ENCODE measurements around the gene HMG20A. TPM values are rescaled to one million over a fixed set of nuclear protein-coding genes. Genes with fewer than 3 reads are reported as not detected.

HMG20A gene
- polyA plus RNA-seq, 3 donors, result 11.6 to 26.4 (median 17.7) TPM

DNA sequence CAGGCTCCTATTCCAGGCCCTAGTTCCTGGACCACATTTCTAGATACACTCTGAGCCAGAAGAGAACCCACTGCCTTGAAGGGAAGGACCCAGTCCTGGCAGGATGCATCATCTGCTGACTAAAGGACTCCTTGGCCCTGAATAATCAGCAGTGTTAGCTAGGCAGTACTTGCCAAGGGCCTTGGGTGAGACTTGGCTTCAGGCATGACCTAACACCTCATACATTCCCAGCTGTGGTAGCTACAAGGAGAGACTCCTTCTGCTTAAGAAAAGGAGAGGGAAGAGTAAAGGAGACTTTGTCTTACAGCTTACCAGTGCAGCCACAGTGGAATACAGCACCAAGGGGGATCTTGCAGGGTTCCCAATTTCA, 27.2 kb upstream of the HMG20A start:
- Histone ChIP-seq H3K27me3 (ENCODE audit: control insufficient read depth in 2 of 2, insufficient read depth in 2 of 2, low read length in 2 of 2) (no peaks in the 10 kb centered on the region), H2AFZ (ENCODE audit: insufficient read depth, low read depth, low read length, poor library complexity, severe bottlenecking) (no peak overlapping the region), H3K9ac (ENCODE audit: insufficient read depth, low read length, poor library complexity, severe bottlenecking) (no peak overlapping the region), H3K79me2 (ENCODE audit: insufficient read depth, low read length) (peaks cover 18% of the 10 kb centered on the region), H3K9me3 (replicated peaks in 1 of 2; ENCODE audit: control insufficient read depth in 1 of 2, insufficient read depth in 1 of 2, low read length in 2 of 2) (peaks cover 4 to 19% of the 10 kb centered on the region in 2 donors), H3K4me1 (ENCODE audit: control insufficient read depth in 1 of 2, insufficient read depth in 2 of 2, low read length in 2 of 2) (no peaks in the 10 kb centered on the region), H3K27ac (ENCODE audit: low read depth in 1 of 2, low read length in 2 of 2) (no peak overlapping the region), H4K20me1 (ENCODE audit: insufficient read depth, low read length) (peaks cover 3% of the 10 kb centered on the region), H3K4me2 (replicated peaks; ENCODE audit: extremely low read depth, low read length, poor library complexity, severe bottlenecking) (no peak overlapping the region), H3K36me3 (replicated peaks in 1 of 2; ENCODE audit: control insufficient read depth in 1 of 2, insufficient read depth in 2 of 2, low read length in 2 of 2) (no peaks in the 10 kb centered on the region), H3K4me3 (replicated peaks in 1 of 3; ENCODE audit: low read depth in 2 of 3, low read length in 3 of 3) (no peak overlapping the region)
- TF ChIP-seq, protein P1, sequence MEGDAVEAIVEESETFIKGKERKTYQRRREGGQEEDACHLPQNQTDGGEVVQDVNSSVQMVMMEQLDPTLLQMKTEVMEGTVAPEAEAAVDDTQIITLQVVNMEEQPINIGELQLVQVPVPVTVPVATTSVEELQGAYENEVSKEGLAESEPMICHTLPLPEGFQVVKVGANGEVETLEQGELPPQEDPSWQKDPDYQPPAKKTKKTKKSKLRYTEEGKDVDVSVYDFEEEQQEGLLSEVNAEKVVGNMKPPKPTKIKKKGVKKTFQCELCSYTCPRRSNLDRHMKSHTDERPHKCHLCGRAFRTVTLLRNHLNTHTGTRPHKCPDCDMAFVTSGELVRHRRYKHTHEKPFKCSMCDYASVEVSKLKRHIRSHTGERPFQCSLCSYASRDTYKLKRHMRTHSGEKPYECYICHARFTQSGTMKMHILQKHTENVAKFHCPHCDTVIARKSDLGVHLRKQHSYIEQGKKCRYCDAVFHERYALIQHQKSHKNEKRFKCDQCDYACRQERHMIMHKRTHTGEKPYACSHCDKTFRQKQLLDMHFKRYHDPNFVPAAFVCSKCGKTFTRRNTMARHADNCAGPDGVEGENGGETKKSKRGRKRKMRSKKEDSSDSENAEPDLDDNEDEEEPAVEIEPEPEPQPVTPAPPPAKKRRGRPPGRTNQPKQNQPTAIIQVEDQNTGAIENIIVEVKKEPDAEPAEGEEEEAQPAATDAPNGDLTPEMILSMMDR (IDR thresholded peaks at IDR 0.05), result no peak
- Mint-ChIP-seq H3K4me3 (no peak overlapping the region), H3K27ac (peak overlapping the region in 1 of 7 donors; percentile 5), H3K36me3 (peaks cover 2 to 4% of the 10 kb centered on the region in 2 donors), H3K4me1 (peaks cover 3% of the 10 kb centered on the region), H3K9me3 (peaks cover 19 to 31% (median 24%) of the 10 kb centered on the region in 7 donors), H3K27me3 (ENCODE audit: low read depth in 3 of 3) (peaks cover 0 to 4% (median 0%) of the 10 kb centered on the region in 3 donors)
- no peak for DNase-seq
- intact Hi-C loops (cut with micrococcal nuclease), result no loop called here

DNA sequence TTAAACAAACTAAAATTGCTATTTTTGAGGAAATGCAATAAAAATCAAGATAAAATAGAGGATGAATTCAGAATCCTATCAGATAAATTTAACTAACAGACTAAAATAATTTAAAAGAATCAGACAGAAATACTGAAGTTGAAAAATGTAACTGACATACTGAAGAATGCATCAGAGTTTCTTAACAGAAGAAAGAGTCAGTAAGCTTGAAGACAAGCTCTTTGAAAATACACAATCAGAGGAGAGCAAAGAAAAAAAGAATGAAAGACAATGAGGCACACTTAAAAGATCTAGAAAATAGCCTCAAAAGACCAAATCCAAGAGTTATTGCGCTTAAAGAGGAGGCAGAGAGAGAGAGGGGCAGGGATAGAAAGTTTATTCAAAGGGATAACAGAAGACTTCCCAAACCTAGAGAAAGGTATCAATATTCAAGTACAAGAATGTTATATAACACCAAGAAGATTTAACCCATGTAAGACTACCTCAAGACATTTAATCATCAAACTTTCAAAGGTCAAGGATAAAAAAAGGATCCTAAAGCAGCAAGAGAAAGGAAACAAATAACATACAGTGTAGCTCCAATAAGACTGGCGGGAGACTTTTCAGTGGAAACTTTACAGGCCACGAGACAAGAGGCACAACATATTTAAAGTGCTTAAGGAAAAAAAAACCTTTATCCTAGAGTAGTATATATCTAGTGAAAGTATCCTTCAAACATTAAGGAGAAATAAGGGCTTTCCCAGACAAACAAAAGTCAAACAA, 25.5 kb upstream of the HMG20A start:
- Histone ChIP-seq H4K20me1 (ENCODE audit: insufficient read depth, low read length) (peaks cover 3% of the 10 kb centered on the region), H3K4me2 (replicated peaks; ENCODE audit: extremely low read depth, low read length, poor library complexity, severe bottlenecking) (no peak overlapping the region), H3K36me3 (replicated peaks in 1 of 2; ENCODE audit: control insufficient read depth in 1 of 2, insufficient read depth in 2 of 2, low read length in 2 of 2) (no peaks in the 10 kb centered on the region), H2AFZ (ENCODE audit: insufficient read depth, low read depth, low read length, poor library complexity, severe bottlenecking) (no peak overlapping the region), H3K27me3 (ENCODE audit: control insufficient read depth in 2 of 2, insufficient read depth in 2 of 2, low read length in 2 of 2) (no peaks in the 10 kb centered on the region), H3K79me2 (ENCODE audit: insufficient read depth, low read length) (peaks cover 25% of the 10 kb centered on the region), H3K4me3 (replicated peaks in 1 of 3; ENCODE audit: low read depth in 2 of 3, low read length in 3 of 3) (no peak overlapping the region), H3K4me1 (ENCODE audit: control insufficient read depth in 1 of 2, insufficient read depth in 2 of 2, low read length in 2 of 2) (no peaks in the 10 kb centered on the region), H3K27ac (ENCODE audit: low read depth in 1 of 2, low read length in 2 of 2) (no peak overlapping the region), H3K9me3 (replicated peaks in 1 of 2; ENCODE audit: control insufficient read depth in 1 of 2, insufficient read depth in 1 of 2, low read length in 2 of 2) (peaks cover 4 to 21% of the 10 kb centered on the region in 2 donors), H3K9ac (ENCODE audit: insufficient read depth, low read length, poor library complexity, severe bottlenecking) (no peak overlapping the region)
- Mint-ChIP-seq H3K4me1 (peaks cover 3% of the 10 kb centered on the region), H3K27me3 (ENCODE audit: low read depth in 3 of 3) (peaks cover 0 to 3% (median 0%) of the 10 kb centered on the region in 3 donors), H3K4me3 (no peak overlapping the region), H3K36me3 (peaks cover 4% of the 10 kb centered on the region in 2 donors), H3K27ac (no peak overlapping the region), H3K9me3 (peaks cover 27 to 46% (median 33%) of the 10 kb centered on the region in 7 donors)
- TF ChIP-seq, protein P1 (IDR thresholded peaks at IDR 0.05), result no peak
- DNase-seq, result no peak
- WGBS (ENCODE audit: insufficient coverage), result no CpG with 5 or more reads among the region's 3 CpGs
- intact Hi-C loops (cut with micrococcal nuclease), result no loop called here

Data from CD14-positive monocyte (primary cell).